Activated B cell treated with CpG ODN at 0.5 μM for 24 hours (primary cell): Measurements from ENCODE around the gene FAM184A. TPM values are rescaled to one million over a fixed set of nuclear protein-coding genes. Genes with fewer than 3 reads are reported as not detected.

ENCODE experiments used
- ATAC-seq: fragments of 200-7000 bp; cut with Tn5 transposase; one replicate; pipeline ENCODE4 v1.10.0; 2021; ENCODE audit warnings: low read depth, mild to moderate bottlenecking, moderate library complexity
- CTCF ChIA-PET: fragments of 350-600 bp; sonication (Branson Sonifier 250); formaldehyde crosslinking; loops from one replicate; lab custom pipeline; 2021; ENCODE audit warnings: antibody characterized with exemption; lab: Charles Lee
- POLR2A ChIA-PET: fragments of 350-600 bp; sonication (Branson Sonifier 250); formaldehyde crosslinking; loops from one replicate; lab custom pipeline; 2021; ENCODE audit warnings: antibody characterized with exemption; lab: Charles Lee
- DNase-seq: peaks from one replicate; pipeline ENCODE4 v3.0.0; 2022
- H3K27ac Mint-ChIP-seq: one replicate; pipeline ENCODE4 v1.8.0; 2020; ENCODE audit warnings: mixed read lengths
- H3K27me3 Mint-ChIP-seq: one replicate; pipeline ENCODE4 v1.8.0; 2021; ENCODE audit warnings: mixed read lengths
- H3K36me3 Mint-ChIP-seq: one replicate; pipeline ENCODE4 v1.8.0; 2021; ENCODE audit warnings: low read depth, mixed read lengths
- H3K4me1 Mint-ChIP-seq: one replicate; pipeline ENCODE4 v1.8.0; 2021; ENCODE audit warnings: mixed read lengths
- H3K4me3 Mint-ChIP-seq: one replicate; pipeline ENCODE4 v1.8.0; 2020; ENCODE audit warnings: mild to moderate bottlenecking, mixed read lengths
- H3K9me3 Mint-ChIP-seq: one replicate; pipeline ENCODE4 v1.8.0; 2020; ENCODE audit warnings: mixed read lengths
- intact Hi-C: fragments of 100-400 bp; cut with micrococcal nuclease; formaldehyde crosslinking; loops from one replicate; pipeline ENCODE4 v1.15.1; 2024
- total RNA-seq: library from RNA; stranded (reverse); gene quantifications from 2 replicates; pipeline ENCODE4 v1.2.3, GENCODE V29; 2022
- TF ChIP-seq, protein P1 (sequence below): fragments of 200-600 bp; IDR thresholded peaks from one replicate; pipeline ENCODE4 v1.8.0; 2022; ENCODE audit warnings: antibody characterized with exemption, mild to moderate bottlenecking

The FAM184A gene
- total RNA-seq, 1 donor from 2014 or later, result 1.1 TPM

DNA sequence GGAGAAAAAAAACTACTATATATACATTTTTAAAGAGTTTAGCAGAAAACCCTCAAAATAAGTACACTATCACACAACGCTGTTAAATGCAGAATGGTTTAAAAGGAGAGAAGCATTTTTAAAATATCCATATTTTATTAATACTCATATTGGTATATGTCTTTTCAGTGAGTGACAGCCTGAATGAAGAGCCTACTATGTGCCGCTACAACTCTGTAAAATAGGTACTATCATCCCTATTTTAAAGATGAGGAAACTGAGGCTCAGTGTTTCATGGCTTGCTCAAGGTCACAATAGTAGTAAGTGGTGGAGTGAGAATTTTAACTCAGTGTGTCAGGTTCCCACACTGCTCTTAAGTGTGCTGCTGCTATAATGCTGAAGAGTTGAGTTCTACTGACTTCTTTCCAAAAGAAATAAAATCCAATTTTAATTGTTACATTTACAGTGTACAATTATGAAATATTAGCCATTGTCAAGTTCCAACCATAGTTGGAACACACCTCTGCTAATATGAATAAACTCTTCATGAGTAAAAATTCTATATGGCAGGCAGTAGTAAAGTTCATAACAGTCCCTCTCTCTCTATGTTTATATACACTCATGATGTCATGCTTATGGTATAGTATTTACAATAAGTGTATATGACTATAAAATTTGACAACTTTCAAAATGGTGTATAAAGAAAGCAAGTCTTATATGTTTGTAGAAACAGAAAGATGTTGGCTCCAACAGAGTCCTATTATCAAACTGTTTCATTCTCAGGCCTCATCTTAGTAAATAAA is 3.1 kb downstream of the FAM184A start:
- peaks cover 3% of the 10 kb centered on the region for H3K36me3 Mint-ChIP-seq
- H3K27me3 Mint-ChIP-seq, result peaks cover 18% of the 10 kb centered on the region
- DNase-seq (no peak), ATAC-seq (no peak)
- peaks cover 17% of the 10 kb centered on the region for H3K4me1 Mint-ChIP-seq
- TF ChIP-seq, protein P1, sequence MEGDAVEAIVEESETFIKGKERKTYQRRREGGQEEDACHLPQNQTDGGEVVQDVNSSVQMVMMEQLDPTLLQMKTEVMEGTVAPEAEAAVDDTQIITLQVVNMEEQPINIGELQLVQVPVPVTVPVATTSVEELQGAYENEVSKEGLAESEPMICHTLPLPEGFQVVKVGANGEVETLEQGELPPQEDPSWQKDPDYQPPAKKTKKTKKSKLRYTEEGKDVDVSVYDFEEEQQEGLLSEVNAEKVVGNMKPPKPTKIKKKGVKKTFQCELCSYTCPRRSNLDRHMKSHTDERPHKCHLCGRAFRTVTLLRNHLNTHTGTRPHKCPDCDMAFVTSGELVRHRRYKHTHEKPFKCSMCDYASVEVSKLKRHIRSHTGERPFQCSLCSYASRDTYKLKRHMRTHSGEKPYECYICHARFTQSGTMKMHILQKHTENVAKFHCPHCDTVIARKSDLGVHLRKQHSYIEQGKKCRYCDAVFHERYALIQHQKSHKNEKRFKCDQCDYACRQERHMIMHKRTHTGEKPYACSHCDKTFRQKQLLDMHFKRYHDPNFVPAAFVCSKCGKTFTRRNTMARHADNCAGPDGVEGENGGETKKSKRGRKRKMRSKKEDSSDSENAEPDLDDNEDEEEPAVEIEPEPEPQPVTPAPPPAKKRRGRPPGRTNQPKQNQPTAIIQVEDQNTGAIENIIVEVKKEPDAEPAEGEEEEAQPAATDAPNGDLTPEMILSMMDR, result no peak
- intact Hi-C loops, result loop anchor here (10.0 kb wide), 1 partner anchor 1471 kb away; the partner anchor contains the start of gene GOPC
- H3K9me3 Mint-ChIP-seq, result no peaks in the 10 kb centered on the region
- ChIA-PET CTCF (no interaction called here), POLR2A (no interaction called here)
- H3K4me3 Mint-ChIP-seq, result no peak overlapping the region
- H3K27ac Mint-ChIP-seq, result no peak overlapping the region

GRCh38 chr6:119073307-119074051 is 5.0 kb downstream of the FAM184A start:
- H3K4me1 Mint-ChIP-seq, result peaks cover 7% of the 10 kb centered on the region
- H3K9me3 Mint-ChIP-seq, result no peaks in the 10 kb centered on the region
- H3K27me3 Mint-ChIP-seq, result peaks cover 15% of the 10 kb centered on the region
- intact Hi-C loops, result loop anchor here (10.0 kb wide), 1 partner anchor 1469 kb away; the partner anchor contains the start of gene GOPC
- TF ChIP-seq, protein P1, result no peak
- H3K4me3 Mint-ChIP-seq, result no peak overlapping the region
- H3K36me3 Mint-ChIP-seq, result no peaks in the 10 kb centered on the region
- no peak overlapping the region for H3K27ac Mint-ChIP-seq
- DNase-seq, result no peak
- CTCF ChIA-PET, result no interaction called here
- no peak for ATAC-seq
- POLR2A ChIA-PET, result no interaction called here

GRCh38 chr6:119071576-119071975 is 6.9 kb downstream of the FAM184A start:
- H3K27me3 Mint-ChIP-seq, result peaks cover 8% of the 10 kb centered on the region
- no peaks in the 10 kb centered on the region for H3K9me3 Mint-ChIP-seq
- H3K4me3 Mint-ChIP-seq, result no peak overlapping the region
- no peak overlapping the region for H3K27ac Mint-ChIP-seq
- no peaks in the 10 kb centered on the region for H3K36me3 Mint-ChIP-seq
- no peak for ATAC-seq
- DNase-seq, result no peak
- ChIA-PET POLR2A (no interaction called here), CTCF (no interaction called here)
- TF ChIP-seq, protein P1, result no peak
- intact Hi-C loops, result loop anchor here (10.0 kb wide), 1 partner anchor 1467 kb away; the partner anchor contains the start of gene GOPC
- H3K4me1 Mint-ChIP-seq, result no peaks in the 10 kb centered on the region

GRCh38 chr6:119067091-119067490 is 11.4 kb downstream of the FAM184A start:
- ATAC-seq, result no peak
- Mint-ChIP-seq H3K27ac (no peak overlapping the region), H3K4me1 (no peaks in the 10 kb centered on the region), H3K9me3 (no peaks in the 10 kb centered on the region), H3K27me3 (no peaks in the 10 kb centered on the region), H3K4me3 (no peak overlapping the region), H3K36me3 (no peaks in the 10 kb centered on the region)
- intact Hi-C loops, result no loop called here
- ChIA-PET POLR2A (no interaction called here), CTCF (no interaction called here)
- no peak for DNase-seq
- TF ChIP-seq, protein P1, result no peak

- no peak overlapping the region for H3K4me3 Mint-ChIP-seq
- no peaks in the 10 kb centered on the region for H3K36me3 Mint-ChIP-seq
- H3K27me3 Mint-ChIP-seq, result no peaks in the 10 kb centered on the region
- H3K9me3 Mint-ChIP-seq, result no peaks in the 10 kb centered on the region
- ChIA-PET CTCF (no interaction called here), POLR2A (no interaction called here)
- ATAC-seq (no peak), DNase-seq (no peak)
- TF ChIP-seq, protein P1, result no peak
- no peak overlapping the region for H3K27ac Mint-ChIP-seq
- intact Hi-C loops, result no loop called here
- H3K4me1 Mint-ChIP-seq, result no peaks in the 10 kb centered on the region
These were observed 11.9 kb downstream of the FAM184A start for GRCh38 chr6:119066517-119066916.
